Skeletal muscle satellite cell (primary cell): ENCODE measurements around the gene PLEKHN1. TPM values are rescaled to one million over a fixed set of nuclear protein-coding genes. Genes with fewer than 3 reads are reported as not detected.

ENCODE experiments used
- H3K27me3 ChIP-seq: 2 replicates; pipeline ENCODE4 v1.7.0; 2013; ENCODE audit warnings: low read length; ENCODE audit not compliant: control insufficient read depth, insufficient read depth
- H3K36me3 ChIP-seq: 2 replicates; pipeline ENCODE4 v1.7.0; 2013; ENCODE audit warnings: mild to moderate bottlenecking, control low read depth, low read length; ENCODE audit not compliant: insufficient read depth
- H3K4me1 ChIP-seq: 2 replicates; pipeline ENCODE4 v1.7.0; 2013; ENCODE audit warnings: low read length; ENCODE audit not compliant: control insufficient read depth, insufficient read depth
- H3K4me2 ChIP-seq: 2 replicates; pipeline ENCODE4 v1.7.0; 2013; ENCODE audit warnings: mild to moderate bottlenecking, low read length
- H3K4me3 ChIP-seq: 2 replicates; pipeline ENCODE4 v1.7.0; 2013; ENCODE audit warnings: low read length
- H3K9ac ChIP-seq: 2 replicates; pipeline ENCODE4 v1.7.0; 2013; ENCODE audit warnings: mild to moderate bottlenecking, low read depth, low read length, moderate library complexity
- H3K9me3 ChIP-seq: replicated peaks from 2 replicates; pipeline ENCODE4 v1.7.0; 2013; ENCODE audit warnings: mild to moderate bottlenecking, control low read depth, low read length
- small RNA-seq: library from RNA; depleted of rRNA; stranded (forward); fragments of <200 nt; gene quantifications from one replicate; pipeline ENCODE3, GENCODE V24; 2012

Gene PLEKHN1

GRCh38 chr1:1024771-1025699 lies 58.8 kb downstream of the PLEKHN1 start:
- peaks cover 14% of the 10 kb centered on the region for H3K4me1 ChIP-seq
- no peaks in the 10 kb centered on the region for H3K9me3 ChIP-seq
- H3K9ac ChIP-seq, result no peak overlapping the region
- no peak overlapping the region for H3K4me2 ChIP-seq
- H3K36me3 ChIP-seq, result no peaks in the 10 kb centered on the region
- no peak overlapping the region for H3K4me3 ChIP-seq
- no peaks in the 10 kb centered on the region for H3K27me3 ChIP-seq

Small RNA genes within 50 kb of the gene (small RNA-seq; reads per million reads assigned to genes)
- gene AL645608.3, result not detected
